Gastrocnemius medialis (tissue), 4 donors: ENCODE data around the gene LMBR1.

Experiments
- POLR2A ChIP-seq, 2 donors: fragments of 450-650 bp; IDR thresholded peaks; one replicate each; pipeline ENCODE4 v1.6.1; 2017; ENCODE audit warnings: antibody characterized with exemption in 2 of 2, mild to moderate bottlenecking in 2 of 2, moderate library complexity in 2 of 2
- TF ChIP-seq, protein P1 (sequence below), 5 experiments: fragments of 450-650 bp in 3 of 5; fragments of 200-600 bp in 2 of 5; sonication (generic) in 2 of 5; IDR thresholded peaks in 4 of 5; conservative IDR thresholded peaks in 1 of 5; 1 replicate in 4 of 5; 2 replicates in 1 of 5; pipeline ENCODE4 v1.5.1; 2016 to 2019; ENCODE audit warnings: antibody characterized with exemption in 5 of 5, mild to moderate bottlenecking in 3 of 5, moderate library complexity in 3 of 5

DNA sequence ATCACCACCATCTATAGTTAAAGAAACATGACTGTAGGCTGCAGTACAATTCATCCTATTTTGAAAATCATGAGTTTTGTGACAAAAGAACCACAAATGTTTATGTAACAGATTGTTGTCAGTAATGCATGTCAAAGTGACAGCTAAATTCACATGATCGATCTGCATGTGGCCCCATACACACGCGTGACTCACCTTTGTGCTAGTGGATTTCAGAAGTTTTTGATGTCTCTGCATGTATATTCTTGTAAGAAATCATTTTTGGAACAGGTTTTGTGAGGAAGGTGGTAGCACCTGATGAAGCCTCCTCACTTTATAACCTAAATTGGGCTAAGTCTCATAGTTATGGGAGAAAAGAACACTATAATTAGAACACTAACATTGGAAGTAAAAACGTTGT lies 235.3 kb downstream of the LMBR1 start:
- TF ChIP-seq, protein P1, sequence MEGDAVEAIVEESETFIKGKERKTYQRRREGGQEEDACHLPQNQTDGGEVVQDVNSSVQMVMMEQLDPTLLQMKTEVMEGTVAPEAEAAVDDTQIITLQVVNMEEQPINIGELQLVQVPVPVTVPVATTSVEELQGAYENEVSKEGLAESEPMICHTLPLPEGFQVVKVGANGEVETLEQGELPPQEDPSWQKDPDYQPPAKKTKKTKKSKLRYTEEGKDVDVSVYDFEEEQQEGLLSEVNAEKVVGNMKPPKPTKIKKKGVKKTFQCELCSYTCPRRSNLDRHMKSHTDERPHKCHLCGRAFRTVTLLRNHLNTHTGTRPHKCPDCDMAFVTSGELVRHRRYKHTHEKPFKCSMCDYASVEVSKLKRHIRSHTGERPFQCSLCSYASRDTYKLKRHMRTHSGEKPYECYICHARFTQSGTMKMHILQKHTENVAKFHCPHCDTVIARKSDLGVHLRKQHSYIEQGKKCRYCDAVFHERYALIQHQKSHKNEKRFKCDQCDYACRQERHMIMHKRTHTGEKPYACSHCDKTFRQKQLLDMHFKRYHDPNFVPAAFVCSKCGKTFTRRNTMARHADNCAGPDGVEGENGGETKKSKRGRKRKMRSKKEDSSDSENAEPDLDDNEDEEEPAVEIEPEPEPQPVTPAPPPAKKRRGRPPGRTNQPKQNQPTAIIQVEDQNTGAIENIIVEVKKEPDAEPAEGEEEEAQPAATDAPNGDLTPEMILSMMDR (IDR thresholded peaks at IDR 0.05 in 4 of 5, conservative IDR thresholded peaks at IDR 0.05 in 1 of 5) = no peak
- TF ChIP-seq POLR2A (IDR thresholded peaks at IDR 0.05) = no peak
